ENCODE measurements around the gene NCLN. TPM values are rescaled to one million over a fixed set of nuclear protein-coding genes. Genes with fewer than 3 reads are reported as not detected.

Gene NCLN
- total and polyA plus RNA-seq, 2 donors (not counting 1 experiment from before 2014, with no cell fraction given): 33.0 to 35.8 TPM

- no peak for DNase-seq (ENCODE audit: low read depth in 2 of 2)
- no peaks in the 10 kb centered on the region for H3K36me3 ChIP-seq (ENCODE audit: control insufficient read depth, insufficient read depth, low read length)
- H3K27me3 ChIP-seq (ENCODE audit: control insufficient read depth, insufficient read depth, low read length): no peaks in the 10 kb centered on the region
- H3K9ac ChIP-seq (ENCODE audit: insufficient read depth, low read length): no peak overlapping the region
- H4K20me1 ChIP-seq (ENCODE audit: control insufficient read depth, extremely low read depth, insufficient read depth, low read length): no peaks in the 10 kb centered on the region
- H3K4me3 ChIP-seq (replicated peaks in 1 of 4; ENCODE audit: control extremely low read depth in 1 of 4, insufficient read depth in 1 of 4, low read depth in 3 of 4, low read length in 4 of 4): no peak overlapping the region
- H3K27ac ChIP-seq (ENCODE audit: insufficient read depth, low read length): no peak overlapping the region
- H3K4me1 ChIP-seq (ENCODE audit: control insufficient read depth, extremely low read depth, insufficient read depth, low read length): no peaks in the 10 kb centered on the region
- no peak for TF ChIP-seq CTCF (conservative IDR thresholded peaks at IDR 0.05 in 1 of 2, IDR thresholded peaks at IDR 0.05 in 1 of 2; ENCODE audit: low read depth in 1 of 2, low read length in 2 of 2)
- TF ChIP-seq EZH2 (IDR thresholded peaks at IDR 0.05; ENCODE audit: low read length, missing control alignments): no peak
- no peak overlapping the region for H3K4me2 ChIP-seq (ENCODE audit: extremely low read depth, insufficient read depth, low read length)
- H3K79me2 ChIP-seq (ENCODE audit: control insufficient read depth, insufficient read depth, low read length): no peaks in the 10 kb centered on the region
- H3K9me3 ChIP-seq (ENCODE audit: control insufficient read depth, insufficient read depth, low read depth, low read length): peaks cover 2% of the 10 kb centered on the region
- H2AFZ ChIP-seq (ENCODE audit: low read length): no peak overlapping the region
Measured at GRCh38 chr19:3245050-3245449, 59.3 kb downstream of the NCLN start.

DNA sequence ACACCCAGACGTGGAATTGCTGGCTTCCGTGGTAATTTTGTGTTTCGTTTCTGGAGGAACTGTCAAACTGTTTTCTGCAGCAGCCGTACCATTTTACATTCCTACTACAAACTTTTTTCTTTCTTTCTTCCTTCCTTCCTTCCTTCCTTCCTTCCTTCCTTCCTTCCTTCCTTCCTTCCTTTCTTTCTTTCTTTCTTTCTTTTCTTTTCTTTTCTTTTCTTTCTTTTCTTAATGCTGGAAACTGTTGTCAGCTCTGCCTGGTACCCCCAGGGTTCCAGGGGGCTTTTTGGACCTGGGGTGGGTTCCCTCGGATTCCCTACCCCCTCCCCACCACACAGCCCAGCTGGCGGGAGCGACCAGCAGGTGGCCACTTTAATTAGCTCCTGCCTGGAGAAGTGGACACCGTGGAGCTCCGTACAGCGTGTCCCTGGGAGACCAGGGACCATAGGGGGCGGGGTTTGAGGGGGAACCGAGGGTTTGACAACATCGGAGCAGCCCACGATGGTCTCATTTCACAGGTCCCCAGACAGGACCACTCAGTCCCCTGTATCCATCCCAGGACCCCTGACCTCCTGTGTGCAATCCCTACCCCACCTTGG is 63.1 kb downstream of the NCLN start:
- TF ChIP-seq EZH2 (IDR thresholded peaks at IDR 0.05; ENCODE audit: low read length, missing control alignments): no peak
- TF ChIP-seq CTCF (conservative IDR thresholded peaks at IDR 0.05 in 1 of 2, IDR thresholded peaks at IDR 0.05 in 1 of 2; ENCODE audit: low read depth in 1 of 2, low read length in 2 of 2): no peak
- no peak overlapping the region for H3K4me2 ChIP-seq (ENCODE audit: extremely low read depth, insufficient read depth, low read length)
- no peak for DNase-seq (ENCODE audit: low read depth in 2 of 2)

DNA sequence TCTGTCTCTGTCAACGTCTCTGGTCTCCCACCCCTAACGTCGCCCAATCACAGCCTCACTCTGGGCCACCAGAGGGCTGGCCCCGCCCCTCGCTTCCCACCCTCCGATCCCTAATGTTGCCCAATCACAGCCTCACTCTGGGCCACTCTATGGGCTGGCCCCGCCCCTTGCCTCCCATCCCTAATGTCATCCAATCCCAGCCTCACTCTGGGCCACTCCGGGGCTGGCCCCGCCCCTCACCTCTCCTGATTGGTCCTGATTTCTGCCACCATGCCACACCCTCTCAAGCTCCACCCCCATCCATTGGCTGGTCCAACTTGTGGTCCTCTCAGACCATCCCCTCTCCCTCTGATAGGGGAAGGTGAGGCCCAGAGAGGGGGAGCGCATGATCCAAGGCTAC is 63.7 kb downstream of the NCLN start:
- Histone ChIP-seq H3K4me3 (replicated peaks in 1 of 4; ENCODE audit: control extremely low read depth in 1 of 4, insufficient read depth in 1 of 4, low read depth in 3 of 4, low read length in 4 of 4) (no peak overlapping the region), H3K9ac (ENCODE audit: insufficient read depth, low read length) (no peak overlapping the region), H3K79me2 (ENCODE audit: control insufficient read depth, insufficient read depth, low read length) (no peaks in the 10 kb centered on the region), H3K4me1 (ENCODE audit: control insufficient read depth, extremely low read depth, insufficient read depth, low read length) (no peaks in the 10 kb centered on the region), H3K9me3 (ENCODE audit: control insufficient read depth, insufficient read depth, low read depth, low read length) (peaks cover under 1% of the 10 kb centered on the region), H4K20me1 (ENCODE audit: control insufficient read depth, extremely low read depth, insufficient read depth, low read length) (no peaks in the 10 kb centered on the region), H3K36me3 (ENCODE audit: control insufficient read depth, insufficient read depth, low read length) (no peaks in the 10 kb centered on the region), H3K4me2 (ENCODE audit: extremely low read depth, insufficient read depth, low read length) (no peak overlapping the region), H2AFZ (ENCODE audit: low read length) (no peak overlapping the region), H3K27me3 (ENCODE audit: control insufficient read depth, insufficient read depth, low read length) (no peaks in the 10 kb centered on the region), H3K27ac (ENCODE audit: insufficient read depth, low read length) (no peak overlapping the region)
- TF ChIP-seq EZH2 (IDR thresholded peaks at IDR 0.05; ENCODE audit: low read length, missing control alignments) (no peak), CTCF (conservative IDR thresholded peaks at IDR 0.05 in 1 of 2, IDR thresholded peaks at IDR 0.05 in 1 of 2; ENCODE audit: low read depth in 1 of 2, low read length in 2 of 2) (no peak)
- DNase-seq (ENCODE audit: low read depth in 2 of 2): no peak

More for the DNA sequence above, 63.1 kb downstream of the NCLN start:
- H3K36me3 ChIP-seq (ENCODE audit: control insufficient read depth, insufficient read depth, low read length): no peaks in the 10 kb centered on the region
- H3K9me3 ChIP-seq (ENCODE audit: control insufficient read depth, insufficient read depth, low read depth, low read length): peaks cover 2% of the 10 kb centered on the region
- H3K4me3 ChIP-seq (replicated peaks in 1 of 4; ENCODE audit: control extremely low read depth in 1 of 4, insufficient read depth in 1 of 4, low read depth in 3 of 4, low read length in 4 of 4): no peak overlapping the region
- no peak overlapping the region for H3K9ac ChIP-seq (ENCODE audit: insufficient read depth, low read length)
- H3K27ac ChIP-seq (ENCODE audit: insufficient read depth, low read length): no peak overlapping the region
- H2AFZ ChIP-seq (ENCODE audit: low read length): no peak overlapping the region
- no peaks in the 10 kb centered on the region for H3K27me3 ChIP-seq (ENCODE audit: control insufficient read depth, insufficient read depth, low read length)
- H3K4me1 ChIP-seq (ENCODE audit: control insufficient read depth, extremely low read depth, insufficient read depth, low read length): no peaks in the 10 kb centered on the region
- H3K79me2 ChIP-seq (ENCODE audit: control insufficient read depth, insufficient read depth, low read length): no peaks in the 10 kb centered on the region
- H4K20me1 ChIP-seq (ENCODE audit: control insufficient read depth, extremely low read depth, insufficient read depth, low read length): no peaks in the 10 kb centered on the region
